GM18526 (cell line): ENCODE measurements around the gene MAP3K4.

Experiments
- POLR2A ChIP-seq: IDR thresholded peaks from 3 replicates; pipeline ENCODE4 v1.6.1; 2011; ENCODE audit not compliant: insufficient read length; ENCODE audit errors: extremely low read depth

MAP3K4 gene

GRCh38 chr6:160962835-160963623 lies 28.5 kb upstream of the MAP3K4 start:
- no peak for TF ChIP-seq POLR2A

- TF ChIP-seq POLR2A: no peak
These were observed 27.9 kb upstream of the MAP3K4 start for GRCh38 chr6:160963651-160964050.

DNA sequence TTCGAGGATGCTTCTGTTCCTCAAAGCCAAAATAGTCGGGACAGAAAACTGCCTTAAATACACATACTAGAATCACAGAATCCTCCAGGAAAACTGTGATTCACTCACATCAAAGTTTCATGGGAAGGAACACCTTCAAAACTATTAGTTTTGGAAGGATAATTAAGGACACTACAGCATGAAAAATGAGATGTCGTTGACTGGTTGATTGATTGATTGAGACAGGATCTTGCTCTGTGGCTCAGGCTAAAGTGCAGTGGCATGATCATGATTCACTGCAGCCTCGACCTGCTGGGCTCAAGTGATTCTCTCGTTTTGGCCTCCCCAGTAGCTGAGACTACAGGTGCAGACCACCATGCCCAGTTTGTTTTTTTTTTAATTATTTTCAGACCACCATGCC lies 25.7 kb upstream of the MAP3K4 start:
- TF ChIP-seq POLR2A: no peak

GRCh38 chr6:160966493-160967229 lies 24.9 kb upstream of the MAP3K4 start:
- no peak for TF ChIP-seq POLR2A

GRCh38 chr6:160967351-160967750 lies 24.2 kb upstream of the MAP3K4 start:
- no peak for TF ChIP-seq POLR2A

- TF ChIP-seq POLR2A: no peak
These were observed 23.7 kb upstream of the MAP3K4 start for GRCh38 chr6:160967833-160968232.

- no peak for TF ChIP-seq POLR2A
These were observed 20.4 kb upstream of the MAP3K4 start for GRCh38 chr6:160971171-160971570.

DNA sequence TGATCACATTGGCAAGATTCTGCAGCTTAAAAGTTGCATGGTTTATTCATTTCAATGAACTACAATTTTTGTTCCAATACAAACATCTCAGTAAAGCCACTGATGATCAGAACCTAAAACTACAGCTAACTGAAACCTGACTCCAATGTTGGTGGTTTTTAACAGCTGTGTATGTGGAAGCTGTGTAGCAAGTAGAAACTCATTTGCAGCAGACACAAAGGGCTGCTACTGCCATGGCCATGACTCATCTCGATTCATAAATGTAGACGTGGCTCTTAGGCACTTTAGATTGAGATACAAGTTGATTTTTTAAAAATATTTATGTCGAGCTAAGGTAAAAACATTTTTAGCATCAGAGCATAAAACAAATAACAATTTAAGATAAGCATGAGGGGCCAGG lies 19.5 kb upstream of the MAP3K4 start:
- no peak for TF ChIP-seq POLR2A

DNA sequence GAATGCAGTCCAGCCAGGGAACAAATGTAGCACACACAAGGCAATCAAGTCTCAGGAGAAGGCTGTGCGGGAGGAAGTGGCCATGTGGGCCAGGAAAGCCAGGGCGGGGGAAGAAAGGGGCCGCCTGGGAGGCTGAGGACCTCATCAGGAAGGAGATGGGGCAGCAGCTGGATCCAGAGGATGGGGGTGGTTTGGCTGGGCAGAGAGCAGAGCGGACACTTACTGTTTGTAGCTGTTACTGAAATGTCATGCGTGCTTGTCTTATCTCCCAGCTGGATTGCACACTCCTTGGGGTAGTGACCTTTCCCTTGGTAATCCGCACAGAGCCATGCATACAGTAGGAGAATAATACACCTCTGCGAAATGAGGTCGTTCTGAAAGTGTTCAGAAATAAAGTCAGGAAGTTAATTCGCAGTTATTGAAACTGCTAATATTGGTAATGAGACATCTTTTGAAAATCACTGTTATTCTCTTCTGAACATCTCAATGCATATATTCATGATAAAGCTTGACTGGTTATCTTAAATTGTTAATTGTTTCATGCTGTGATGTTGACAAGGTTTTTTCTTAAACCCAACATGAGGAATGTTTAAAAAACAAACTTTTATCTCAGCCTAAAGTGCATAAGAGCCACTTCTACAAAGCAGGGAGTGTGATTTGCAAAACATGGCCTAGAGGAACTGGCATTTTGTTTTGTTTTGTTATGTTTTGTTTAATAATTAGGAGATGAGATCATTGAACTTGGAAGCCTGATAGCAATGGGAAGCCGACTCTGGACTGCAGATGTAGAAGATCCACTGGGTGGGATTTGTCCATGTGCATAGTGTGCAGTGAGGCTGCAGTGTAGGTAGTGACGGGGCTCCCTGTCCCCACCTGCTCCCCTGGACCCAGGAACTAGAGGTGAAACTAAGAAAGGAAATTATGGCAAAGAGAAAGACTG lies 18.0 kb upstream of the MAP3K4 start:
- TF ChIP-seq POLR2A: no peak

GRCh38 chr6:160974304-160974771 lies 17.2 kb upstream of the MAP3K4 start:
- TF ChIP-seq POLR2A: no peak

GRCh38 chr6:160975162-160975561 lies 16.4 kb upstream of the MAP3K4 start:
- no peak for TF ChIP-seq POLR2A

GRCh38 chr6:160978141-160978901 lies 13.2 kb upstream of the MAP3K4 start:
- no peak for TF ChIP-seq POLR2A

GRCh38 chr6:160979061-160979708 lies 12.4 kb upstream of the MAP3K4 start:
- TF ChIP-seq POLR2A: no peak

- TF ChIP-seq POLR2A: no peak
These were observed 4.7 kb upstream of the MAP3K4 start for GRCh38 chr6:160986851-160987250.
